ENCODE data around the gene C16orf74. TPM values are rescaled to one million over a fixed set of nuclear protein-coding genes. Genes with fewer than 3 reads are reported as not detected.

C16orf74 gene
- total RNA-seq, 1 donor from 2014 or later = 0.82 TPM

DNA sequence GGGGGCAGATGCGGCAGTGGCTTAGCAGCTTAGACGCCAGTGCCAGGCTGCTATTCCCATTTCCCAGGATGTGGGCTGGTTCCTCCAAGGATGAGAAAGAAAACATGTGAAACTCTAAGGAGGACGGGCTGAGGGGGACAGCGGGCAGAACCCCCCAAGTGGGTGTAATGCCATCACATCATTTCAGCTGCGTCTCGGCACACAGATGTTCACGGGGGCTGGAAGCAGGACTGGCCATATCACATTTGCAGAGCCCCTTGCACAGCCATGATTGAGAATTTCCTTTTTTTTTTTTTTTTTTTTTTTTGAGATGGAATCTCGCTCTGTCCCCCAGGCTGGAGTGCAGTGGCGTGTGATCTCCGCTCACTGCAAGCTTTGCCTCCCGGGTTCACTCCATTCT is 46.9 kb downstream of the C16orf74 start:
- DNase-seq (ENCODE audit: low spot score in 2 of 2) (no peak), FAIRE-seq (no peak)

DNA sequence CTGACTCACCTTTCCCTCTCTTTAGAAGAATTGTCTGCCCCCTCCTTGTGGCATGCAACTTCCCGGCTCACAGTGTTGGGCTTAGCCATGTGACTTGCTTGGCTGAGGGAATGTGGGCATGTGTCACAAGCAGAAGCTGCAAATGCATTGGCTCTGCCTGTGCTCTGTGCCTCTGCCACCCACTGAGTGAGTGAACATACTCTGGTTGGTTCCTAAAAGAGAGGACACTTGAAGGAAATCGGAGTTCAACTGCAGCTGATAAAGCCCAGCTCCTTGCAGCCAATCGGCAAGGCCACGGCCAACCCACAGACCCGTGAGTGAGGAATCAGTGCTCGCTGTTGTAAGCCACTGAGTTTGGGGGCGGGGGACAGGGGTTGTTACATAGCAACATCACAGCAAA is 51.3 kb downstream of the C16orf74 start:
- DNase-seq (ENCODE audit: low spot score in 2 of 2) (peak in 1 of 2 donors; percentile 59), FAIRE-seq (no peak)

- DNase-seq (ENCODE audit: low spot score in 2 of 2) = no peak
These were observed 51.8 kb downstream of the C16orf74 start for GRCh38 chr16:85698935-85699558.

GRCh38 chr16:85698459-85698891 is 52.4 kb downstream of the C16orf74 start:
- no peak for FAIRE-seq
- no peak for DNase-seq (ENCODE audit: low spot score in 2 of 2)

More at GRCh38 chr16:85698935-85699558, 51.8 kb downstream of the C16orf74 start:
- FAIRE-seq = no peak

- DNase-seq (ENCODE audit: low spot score in 2 of 2) = no peak
- FAIRE-seq = no peak
These were observed 53.5 kb downstream of the C16orf74 start for GRCh38 chr16:85697431-85697830.

DNA sequence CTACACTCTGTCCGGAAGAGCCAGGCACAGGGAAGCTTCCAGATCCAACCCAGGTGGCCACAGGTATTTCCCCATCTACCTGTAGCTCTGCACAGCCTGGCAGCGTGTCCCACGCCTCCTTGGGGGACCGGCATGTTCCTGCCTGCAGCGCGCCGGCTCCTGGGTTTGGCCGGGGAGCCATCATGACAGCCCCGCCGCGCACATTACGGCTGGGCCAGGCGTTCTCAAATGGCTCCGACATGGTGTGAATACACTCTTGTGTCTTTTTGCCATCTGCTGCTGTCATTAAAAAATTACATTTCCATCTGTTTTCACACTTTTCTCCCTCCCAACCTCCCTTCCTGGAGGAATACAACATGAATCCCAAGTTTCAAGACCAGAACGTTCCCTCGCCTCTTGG is 54.1 kb downstream of the C16orf74 start:
- FAIRE-seq (no peak), DNase-seq (ENCODE audit: low spot score in 2 of 2) (no peak)

DNA sequence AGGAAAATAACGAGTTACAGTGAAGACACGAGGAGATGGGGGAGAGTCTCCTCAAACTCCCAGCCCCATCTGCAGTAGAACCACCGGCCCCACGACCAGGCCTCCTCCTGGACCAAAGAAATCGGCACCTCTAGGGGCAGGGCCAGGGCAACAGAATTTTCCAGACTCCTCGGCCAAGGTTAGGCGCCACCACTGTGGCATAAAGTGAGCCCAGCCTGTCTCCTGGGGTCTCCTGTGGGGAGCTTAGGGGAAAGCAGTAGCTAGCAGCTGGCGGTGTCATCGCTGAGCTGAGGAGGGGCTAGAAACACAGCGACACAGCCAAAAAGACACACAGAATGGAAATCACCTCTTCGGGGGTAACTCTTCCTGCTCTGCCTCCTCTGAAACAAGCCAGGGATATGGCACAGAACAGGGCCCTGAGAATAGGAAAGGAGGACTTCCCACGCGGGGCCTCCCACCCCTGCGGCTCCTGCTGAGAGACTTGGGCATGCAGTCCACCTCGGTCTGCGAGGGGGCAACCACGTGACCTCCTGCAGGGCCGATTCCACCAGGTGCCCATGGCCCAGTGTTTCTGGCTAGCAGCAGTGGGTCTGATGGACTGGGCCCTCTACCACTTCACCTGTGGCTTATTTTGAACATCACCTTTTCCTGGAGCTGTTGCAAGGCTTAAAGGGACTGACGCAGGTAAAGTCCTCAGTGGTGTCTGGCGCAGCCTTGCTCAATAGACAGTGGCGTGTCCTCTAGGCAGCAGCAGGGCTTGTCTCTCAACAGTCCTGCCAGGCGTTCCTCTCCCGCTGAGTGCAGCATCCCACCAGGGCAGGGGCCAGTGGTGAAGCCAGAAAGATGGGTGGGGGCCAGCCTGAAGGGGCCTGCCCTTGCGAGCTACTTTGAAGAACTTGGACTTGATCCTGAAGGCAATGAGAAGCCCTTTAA is 55.4 kb downstream of the C16orf74 start:
- DNase-seq (ENCODE audit: low spot score in 2 of 2) = no peak
- FAIRE-seq = no peak

DNA sequence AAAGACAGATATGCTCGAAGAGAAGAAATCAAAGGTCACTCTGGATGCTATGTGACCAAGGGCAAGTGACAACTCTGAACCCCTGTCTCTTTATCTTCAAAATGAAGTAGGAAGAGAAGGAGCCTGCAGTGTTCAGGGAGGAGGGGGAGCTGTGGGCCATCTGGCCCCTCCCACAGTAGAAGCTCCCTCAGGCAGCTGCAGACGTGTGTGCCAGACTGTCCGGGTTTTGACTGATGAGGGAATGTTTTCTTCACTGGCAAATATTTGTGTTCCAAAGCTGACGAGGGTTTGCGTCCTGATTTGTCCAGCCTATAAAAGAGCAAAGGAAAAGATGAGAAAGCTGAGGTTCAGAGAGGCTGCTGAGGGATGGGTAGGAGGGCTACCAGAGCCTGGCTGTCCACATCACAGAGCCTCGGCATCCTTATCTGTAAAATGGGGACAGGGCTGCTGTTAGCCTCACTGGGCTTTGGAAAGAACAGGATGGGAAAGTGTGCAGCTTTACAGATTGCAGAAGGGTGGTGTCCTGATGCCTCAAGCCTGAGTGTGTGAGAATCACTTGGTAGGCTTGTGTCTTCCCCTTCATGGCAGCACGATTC is 60.3 kb downstream of the C16orf74 start:
- FAIRE-seq (no peak), DNase-seq (ENCODE audit: low spot score in 2 of 2) (no peak)

- no peak for DNase-seq (ENCODE audit: low spot score in 2 of 2)
- no peak for FAIRE-seq
These were observed 61.0 kb downstream of the C16orf74 start for GRCh38 chr16:85689950-85690320.

DNA sequence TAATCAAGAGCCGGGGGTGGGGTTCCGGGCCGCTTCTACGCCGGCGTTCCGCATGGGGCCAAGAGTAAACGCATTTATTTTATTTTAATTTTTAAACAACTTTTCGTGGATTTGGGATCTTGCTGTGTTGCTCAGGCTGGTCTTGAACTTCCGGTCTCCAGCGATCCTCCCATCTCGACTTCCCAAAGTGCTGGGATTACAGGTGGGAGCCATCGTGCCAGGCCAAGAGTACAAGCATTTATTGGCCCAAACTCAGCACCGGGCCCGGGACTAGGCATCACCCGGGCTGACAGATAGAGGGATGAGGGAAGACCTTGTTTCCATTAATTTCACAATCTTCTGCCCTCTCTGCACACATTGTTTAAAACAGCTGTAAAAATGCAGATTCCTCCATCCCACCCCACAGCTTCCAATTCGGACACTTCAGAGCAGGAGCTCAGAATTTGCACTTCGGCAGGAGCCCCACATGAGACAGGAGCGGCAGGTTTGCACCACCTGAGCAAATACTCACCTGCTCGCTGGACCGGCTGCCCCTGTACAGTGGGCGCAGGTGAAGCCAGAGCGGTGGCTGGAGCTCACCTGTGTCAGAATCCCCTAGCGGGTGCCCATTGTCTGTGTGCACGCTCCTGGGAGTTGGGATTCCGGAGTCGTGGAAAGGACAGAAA is 61.5 kb downstream of the C16orf74 start:
- FAIRE-seq (no peak), DNase-seq (ENCODE audit: low spot score in 2 of 2) (no peak)

DNA sequence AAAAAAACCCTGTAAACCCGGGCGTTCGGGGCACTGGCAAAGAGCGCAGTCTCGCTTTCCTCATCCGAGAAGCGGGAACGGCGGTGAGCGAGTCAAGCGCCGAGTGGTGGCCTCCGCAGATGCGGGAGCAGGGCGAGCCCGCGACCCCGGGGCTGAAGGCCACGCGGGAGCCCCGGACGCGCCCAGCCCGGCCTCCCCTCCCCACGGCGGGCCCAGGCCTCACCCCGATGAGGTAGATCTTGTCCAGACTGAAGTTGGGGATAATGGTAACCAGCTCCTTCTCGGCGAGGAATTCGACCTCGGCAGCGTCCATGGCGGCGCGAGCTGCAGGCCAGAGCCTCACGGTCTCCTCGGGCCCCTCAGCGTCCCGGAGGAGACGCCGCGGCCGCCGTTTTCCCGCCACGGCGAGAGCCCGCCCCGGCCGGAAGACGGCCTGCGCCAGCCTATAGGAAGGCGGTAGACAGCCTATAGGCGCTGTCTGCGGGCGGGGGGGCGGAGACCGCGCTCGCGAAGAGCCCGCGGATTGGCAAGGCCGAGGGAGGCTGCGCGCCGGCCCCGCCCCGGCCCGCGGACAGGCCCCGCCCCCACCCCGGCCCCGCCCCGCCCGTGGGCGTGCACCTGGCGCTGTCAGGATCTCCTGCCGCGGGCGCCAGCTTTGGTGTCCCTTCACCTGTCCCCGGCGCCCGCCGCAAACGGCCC is 62.2 kb downstream of the C16orf74 start, which contains the start of gene GINS2:
TSS of gene GINS2 (minus strand) at position 369 of the 699 bp plus-strand sequence. CDS start at position 313, 56 bp downstream.
- DNase-seq (ENCODE audit: low spot score in 2 of 2) = peak; percentile 98 to 100
- FAIRE-seq = no peak

DNA sequence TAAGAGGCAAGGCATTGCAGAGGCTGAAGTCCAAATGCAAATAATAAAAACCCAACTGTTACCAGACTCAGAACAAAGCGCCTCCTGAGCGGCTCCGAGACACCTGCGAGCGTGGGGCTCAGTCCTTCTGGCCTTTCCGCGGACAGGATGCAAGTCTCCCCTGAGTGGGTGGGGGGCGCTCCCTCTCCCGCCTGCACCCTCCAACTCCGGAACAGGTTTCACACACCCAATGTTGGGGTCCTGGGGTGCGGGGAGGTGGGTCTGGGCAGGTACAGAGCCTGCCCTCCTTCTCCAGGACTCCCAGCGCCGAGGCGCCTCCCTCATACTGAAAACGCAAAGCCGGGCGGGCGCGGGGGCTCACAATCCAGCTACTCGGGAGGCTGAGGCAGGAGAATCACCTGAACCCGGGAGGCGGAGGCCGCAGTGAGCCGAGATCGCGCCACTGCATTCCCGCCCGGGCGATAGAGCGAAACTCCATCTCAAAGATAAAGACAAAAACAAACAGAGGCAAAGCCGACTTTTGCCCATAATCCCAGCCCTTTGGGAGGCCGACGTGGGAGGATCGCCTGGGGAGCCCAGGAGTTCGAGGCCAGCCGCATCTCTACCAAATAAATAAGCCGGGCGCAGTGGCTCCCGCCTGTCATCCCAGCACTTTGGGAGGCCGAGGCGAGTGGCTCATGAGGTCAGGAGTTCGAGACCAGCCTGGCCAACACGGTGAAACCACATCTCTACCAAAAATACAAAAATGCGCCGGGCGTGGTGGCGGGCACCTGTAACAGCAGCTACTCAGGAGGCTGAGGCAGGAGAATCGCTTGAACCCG is 63.0 kb downstream of the C16orf74 start:
- FAIRE-seq = no peak
- DNase-seq (ENCODE audit: low spot score in 2 of 2) = no peak

GRCh38 chr16:85686912-85687591 is 63.8 kb downstream of the C16orf74 start:
- FAIRE-seq = no peak

DNA sequence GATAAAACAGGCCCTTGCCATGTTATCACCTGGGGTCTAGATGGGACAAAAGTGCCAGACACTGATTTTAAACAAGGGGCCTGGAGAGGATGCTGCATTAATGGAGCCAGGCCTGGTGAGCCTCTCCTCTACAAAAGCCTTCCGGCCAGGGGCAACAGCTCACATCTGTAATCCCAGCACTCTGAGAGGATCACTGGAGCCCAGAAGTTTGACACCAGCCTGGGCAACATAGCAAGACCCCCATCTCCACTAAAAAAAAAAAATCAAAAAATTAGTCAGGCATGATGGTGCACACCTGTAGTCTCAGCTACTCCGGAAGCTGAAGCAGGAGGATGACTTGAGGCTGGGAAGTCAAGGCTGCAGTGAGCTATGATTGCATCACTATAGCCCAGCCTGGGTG is 65.6 kb downstream of the C16orf74 start:
- no peak for FAIRE-seq
- no peak for DNase-seq (ENCODE audit: low spot score in 2 of 2)

More at GRCh38 chr16:85686912-85687591, 63.8 kb downstream of the C16orf74 start:
- no peak for DNase-seq (ENCODE audit: low spot score in 2 of 2)

DNA sequence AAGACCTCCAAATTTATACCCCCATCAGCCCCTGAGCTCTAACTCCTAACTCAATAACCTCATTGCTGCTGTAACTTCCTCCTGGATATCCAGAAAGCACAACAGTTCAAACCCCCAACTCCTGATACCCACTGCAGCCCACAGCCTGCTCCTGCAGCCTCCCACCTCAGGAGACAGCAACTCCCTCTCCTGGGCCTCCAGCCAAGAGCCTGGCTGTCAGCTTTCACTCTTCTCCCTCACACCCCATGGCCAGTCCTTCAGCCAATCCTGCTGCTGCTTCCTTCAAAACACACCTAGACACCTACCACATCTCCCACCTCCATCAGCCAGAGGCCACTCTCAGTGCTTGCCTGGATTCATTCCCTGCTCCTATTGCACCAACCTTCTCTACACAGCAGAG is 67.5 kb downstream of the C16orf74 start:
- DNase-seq (ENCODE audit: low spot score in 2 of 2) (no peak), FAIRE-seq (no peak)

GRCh38 chr16:85682516-85682915 is 68.4 kb downstream of the C16orf74 start:
- FAIRE-seq (no peak), DNase-seq (ENCODE audit: low spot score in 2 of 2) (no peak)

DNA sequence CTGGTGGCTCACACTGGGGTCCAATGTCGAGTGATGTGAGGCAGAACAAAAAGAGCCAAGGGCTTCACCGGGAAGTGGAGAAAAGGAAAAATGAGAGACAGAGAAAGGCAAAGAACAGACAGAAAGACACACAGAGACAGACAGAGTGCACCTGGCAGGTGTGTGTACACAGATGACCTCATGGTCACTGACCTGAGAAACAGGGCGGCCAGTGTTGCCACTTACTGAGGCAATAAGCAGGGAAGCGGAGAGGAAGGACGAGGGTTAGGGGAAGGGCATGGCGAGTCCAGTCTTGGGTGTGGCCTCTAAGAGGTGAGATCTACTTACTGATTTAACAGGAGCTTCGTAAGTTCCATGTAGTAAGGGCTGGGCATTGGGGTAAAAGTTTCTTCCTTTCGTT is 69.6 kb downstream of the C16orf74 start:
- no peak for FAIRE-seq
- DNase-seq (ENCODE audit: low spot score in 2 of 2) = no peak

- no peak for DNase-seq (ENCODE audit: low spot score in 2 of 2)
- no peak for FAIRE-seq
These were observed 70.4 kb downstream of the C16orf74 start for GRCh38 chr16:85680352-85680944.

All from frontal cortex (tissue), 4 donors.